SK-N-SH (cell line): ENCODE results near the gene PLXNB3. TPM values are rescaled to one million over a fixed set of nuclear protein-coding genes. Genes with fewer than 3 reads are reported as not detected.

ENCODE experiments used
- CTCF ChIA-PET: fragments of 300-600, 350-600 bp; formaldehyde crosslinking; extraction: SDS; loops from one replicate; lab custom pipeline; 2021; lab: Yijun Ruan, JAX
- POLR2A ChIA-PET: fragments of 350-600 bp; sonication (Branson Sonifier 250); formaldehyde crosslinking; extraction: SDS; loops from one replicate; lab custom pipeline; 2020; ENCODE audit warnings: antibody characterized with exemption, inconsistent platforms; lab: Yijun Ruan, JAX
- DNase-seq: peaks from one replicate; pipeline ENCODE4 v3.0.0; 2012
- H2AFZ ChIP-seq: fragments of 200-600 bp; sonication (generic); 2 replicates; pipeline ENCODE4 v1.8.1; 2016; ENCODE audit warnings: antibody characterized with exemption, mild to moderate bottlenecking, low read depth
- H3F3A ChIP-seq: fragments of 200-600 bp; sonication (generic); replicated peaks from 2 replicates; pipeline ENCODE3; 2016; ENCODE audit warnings: antibody characterized with exemption, mild to moderate bottlenecking; ENCODE audit not compliant: insufficient read depth
- H3K27ac ChIP-seq, 2 experiments: fragments of 200-500 bp in 1 of 2; fragments of 200-600 bp in 1 of 2; sonication (Bioruptor generic) in 1 of 2; sonication (generic), shearing (Covaris generic) in 1 of 2; 2 replicates each; pipeline versions ENCODE4 v1.5.1 to v1.6.1; 2014 to 2016; ENCODE audit warnings: low read depth in 2 of 2, inconsistent platforms in 1 of 2, low read length in 1 of 2, mild to moderate bottlenecking in 1 of 2, mixed read lengths in 1 of 2
- H3K27me3 ChIP-seq: fragments of 200-600 bp; sonication (generic), shearing (Covaris generic); 2 replicates; pipeline ENCODE4 v1.6.1; 2016; ENCODE audit warnings: mixed run types; ENCODE audit not compliant: insufficient read depth
- H3K36me3 ChIP-seq, 2 experiments: fragments of 200-500 bp in 1 of 2; fragments of 200-600 bp in 1 of 2; sonication (Bioruptor generic) in 1 of 2; sonication (generic) in 1 of 2; replicated peaks in 1 of 2; 2 replicates each; pipeline versions ENCODE3 to v1.5.1; 2014 to 2016; ENCODE audit warnings: low read length in 1 of 2, mild to moderate bottlenecking in 1 of 2; ENCODE audit not compliant: insufficient read depth in 2 of 2, control insufficient read depth in 1 of 2
- H3K4me1 ChIP-seq, 2 experiments: fragments of 200-500 bp in 1 of 2; fragments of 200-600 bp in 1 of 2; sonication (Bioruptor generic) in 1 of 2; sonication (generic), shearing (Covaris generic) in 1 of 2; 2 replicates each; pipeline versions ENCODE4 v1.5.1 to v1.6.1; 2014 to 2016; ENCODE audit warnings: low read depth in 1 of 2, low read length in 1 of 2, mixed run types in 1 of 2; ENCODE audit not compliant: insufficient read depth in 2 of 2, control insufficient read depth in 1 of 2
- H3K4me2 ChIP-seq: fragments of 200-600 bp; sonication (generic), shearing (Covaris generic); 2 replicates; pipeline ENCODE4 v1.6.1; 2017; ENCODE audit warnings: mixed run types
- H3K4me3 ChIP-seq, 2 experiments: fragments of 200-500 bp in 1 of 2; fragments of 200-600 bp in 1 of 2; sonication (Bioruptor generic) in 1 of 2; sonication (generic), shearing (Covaris generic) in 1 of 2; 2 replicates each; pipeline versions ENCODE4 v1.5.1 to v1.8.1; 2014 to 2016; ENCODE audit warnings: low read depth in 2 of 2, inconsistent platforms in 1 of 2, low read length in 1 of 2, mild to moderate bottlenecking in 1 of 2, mixed read lengths in 1 of 2, moderate library complexity in 1 of 2
- H3K79me2 ChIP-seq: fragments of 200-600 bp; sonication (generic); 2 replicates; pipeline ENCODE4 v1.8.1; 2017; ENCODE audit warnings: mild to moderate bottlenecking; ENCODE audit not compliant: insufficient read depth
- H3K9ac ChIP-seq: fragments of 200-600 bp; sonication (generic); 2 replicates; pipeline ENCODE4 v1.6.1; 2017; ENCODE audit warnings: mixed run types
- H3K9me2 ChIP-seq: fragments of 200-600 bp; sonication (generic); 2 replicates; pipeline ENCODE4 v1.6.1; 2017; ENCODE audit warnings: mixed run types
- H3K9me3 ChIP-seq: fragments of 200-600 bp; sonication (generic); 2 replicates; pipeline ENCODE4 v1.6.1; 2017; ENCODE audit warnings: mixed run types, mild to moderate bottlenecking, moderate library complexity
- H4K20me1 ChIP-seq: fragments of 200-600 bp; sonication (generic); 2 replicates; pipeline ENCODE4 v1.6.1; 2017; ENCODE audit warnings: mild to moderate bottlenecking, mixed run types; ENCODE audit not compliant: insufficient read depth
- FOXM1 ChIP-seq: IDR thresholded peaks from 2 replicates; pipeline ENCODE4 v1.4.0; 2012; ENCODE audit warnings: low read depth, mild to moderate bottlenecking
- MEF2A ChIP-seq: IDR thresholded peaks from 2 replicates; pipeline ENCODE4 v1.4.0; 2012; ENCODE audit warnings: low read depth, borderline replicate concordance
- NFIC ChIP-seq: IDR thresholded peaks from 2 replicates; pipeline ENCODE4 v1.4.0; 2012; ENCODE audit warnings: borderline replicate concordance
- NRF1 ChIP-seq: IDR thresholded peaks from 2 replicates; pipeline ENCODE4 v1.6.1; 2012; ENCODE audit warnings: low read depth, mild to moderate bottlenecking, low read length
- RCOR1 ChIP-seq: fragments of 150-350 bp; IDR thresholded peaks from 2 replicates; pipeline ENCODE4 v1.6.1; 2017; ENCODE audit warnings: antibody characterized with exemption, low read length
- RXRA ChIP-seq: IDR thresholded peaks from 2 replicates; pipeline ENCODE4 v1.4.0; 2012; ENCODE audit warnings: low read depth, mild to moderate bottlenecking, borderline replicate concordance
- SIN3A ChIP-seq: IDR thresholded peaks from 2 replicates; pipeline ENCODE4 v1.6.1; 2012; ENCODE audit warnings: low read depth, mild to moderate bottlenecking, low read length, moderate library complexity, borderline replicate concordance
- SMC3 ChIP-seq: IDR thresholded peaks from 2 replicates; pipeline ENCODE4 v1.6.1; 2012; ENCODE audit warnings: low read depth, low read length, improper control_type of control experiment
- TAF1 ChIP-seq: IDR thresholded peaks from 2 replicates; pipeline ENCODE4 v1.6.1; 2012; ENCODE audit warnings: low read depth, mild to moderate bottlenecking, low read length, moderate library complexity, borderline replicate concordance
- TEAD4 ChIP-seq: IDR thresholded peaks from 2 replicates; pipeline ENCODE4 v1.4.0; 2012; ENCODE audit warnings: mild to moderate bottlenecking, borderline replicate concordance; ENCODE audit not compliant: insufficient read depth
- USF2 ChIP-seq: fragments of 150-350 bp; IDR thresholded peaks from 2 replicates; pipeline ENCODE4 v1.6.1; 2017; ENCODE audit warnings: antibody characterized with exemption, low read length, low read depth, borderline replicate concordance
- YY1 ChIP-seq: IDR thresholded peaks from 2 replicates; pipeline ENCODE4 v1.4.0; 2012; ENCODE audit warnings: low read depth, mild to moderate bottlenecking
- WGBS: methylation state at CpG from one replicate; pipeline ENCODE4 v1.1.6; 2017; ENCODE audit warnings: low lambda C conversion rate; 5-methylcytosine and 5-hydroxymethylcytosine counted together
- polyA plus RNA-seq, 3 experiments: library from polyadenylated mRNA; depleted of rRNA; stranded (reverse); fragments of >200 nt; gene quantifications; 2 replicates each; pipeline ENCODE4 v1.2.3, GENCODE V29; 2012
- TF ChIP-seq, protein P1 (sequence below): fragments of 200-600 bp; sonication (generic); IDR thresholded peaks from 2 replicates; pipeline ENCODE4 v1.6.1; 2017; ENCODE audit warnings: antibody characterized with exemption, mild to moderate bottlenecking, moderate library complexity
- TF ChIP-seq, protein P2 (sequence below): fragments of 150-350 bp; IDR thresholded peaks from 2 replicates; pipeline ENCODE4 v1.6.1; 2016; ENCODE audit warnings: mild to moderate bottlenecking, low read depth, low read length
- TF ChIP-seq, protein P3 (sequence below): IDR thresholded peaks from 2 replicates; pipeline ENCODE4 v1.4.0; 2012; ENCODE audit warnings: low read depth
- TF ChIP-seq, protein P4 (sequence below): IDR thresholded peaks from 2 replicates; pipeline ENCODE4 v1.4.0; 2012; ENCODE audit warnings: low read depth, borderline replicate concordance

PLXNB3 gene
- polyA plus RNA-seq, 1 of the 3 experiments (the other 2 are of a cell fraction): 15.5 TPM

DNA sequence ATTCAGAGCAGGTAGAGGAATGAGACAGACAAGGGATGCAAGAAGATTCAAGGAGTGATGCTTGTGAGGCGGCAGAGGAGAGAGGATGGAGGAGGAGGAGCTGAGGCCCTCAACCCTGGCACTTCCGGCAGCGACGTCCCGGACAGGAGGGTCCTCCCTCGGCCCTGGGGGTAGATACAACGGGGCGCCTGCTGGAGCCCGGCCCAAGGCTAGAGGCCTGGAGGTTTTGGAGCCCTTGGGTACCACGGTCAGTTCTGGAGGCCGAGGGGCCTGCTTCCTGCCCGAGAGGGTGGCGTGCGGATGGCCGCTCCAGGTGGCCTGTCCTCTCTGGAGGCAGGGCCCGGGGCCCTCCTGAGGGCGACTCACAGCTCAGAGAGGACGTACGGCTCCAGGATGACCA is 43.9 kb downstream of the PLXNB3 start (continued):
- TF ChIP-seq, protein P1, sequence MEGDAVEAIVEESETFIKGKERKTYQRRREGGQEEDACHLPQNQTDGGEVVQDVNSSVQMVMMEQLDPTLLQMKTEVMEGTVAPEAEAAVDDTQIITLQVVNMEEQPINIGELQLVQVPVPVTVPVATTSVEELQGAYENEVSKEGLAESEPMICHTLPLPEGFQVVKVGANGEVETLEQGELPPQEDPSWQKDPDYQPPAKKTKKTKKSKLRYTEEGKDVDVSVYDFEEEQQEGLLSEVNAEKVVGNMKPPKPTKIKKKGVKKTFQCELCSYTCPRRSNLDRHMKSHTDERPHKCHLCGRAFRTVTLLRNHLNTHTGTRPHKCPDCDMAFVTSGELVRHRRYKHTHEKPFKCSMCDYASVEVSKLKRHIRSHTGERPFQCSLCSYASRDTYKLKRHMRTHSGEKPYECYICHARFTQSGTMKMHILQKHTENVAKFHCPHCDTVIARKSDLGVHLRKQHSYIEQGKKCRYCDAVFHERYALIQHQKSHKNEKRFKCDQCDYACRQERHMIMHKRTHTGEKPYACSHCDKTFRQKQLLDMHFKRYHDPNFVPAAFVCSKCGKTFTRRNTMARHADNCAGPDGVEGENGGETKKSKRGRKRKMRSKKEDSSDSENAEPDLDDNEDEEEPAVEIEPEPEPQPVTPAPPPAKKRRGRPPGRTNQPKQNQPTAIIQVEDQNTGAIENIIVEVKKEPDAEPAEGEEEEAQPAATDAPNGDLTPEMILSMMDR: no peak
- TF ChIP-seq, protein P2, sequence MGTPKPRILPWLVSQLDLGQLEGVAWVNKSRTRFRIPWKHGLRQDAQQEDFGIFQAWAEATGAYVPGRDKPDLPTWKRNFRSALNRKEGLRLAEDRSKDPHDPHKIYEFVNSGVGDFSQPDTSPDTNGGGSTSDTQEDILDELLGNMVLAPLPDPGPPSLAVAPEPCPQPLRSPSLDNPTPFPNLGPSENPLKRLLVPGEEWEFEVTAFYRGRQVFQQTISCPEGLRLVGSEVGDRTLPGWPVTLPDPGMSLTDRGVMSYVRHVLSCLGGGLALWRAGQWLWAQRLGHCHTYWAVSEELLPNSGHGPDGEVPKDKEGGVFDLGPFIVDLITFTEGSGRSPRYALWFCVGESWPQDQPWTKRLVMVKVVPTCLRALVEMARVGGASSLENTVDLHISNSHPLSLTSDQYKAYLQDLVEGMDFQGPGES: no peak

GRCh38 chrX:153812220-153812619 is 48.2 kb downstream of the PLXNB3 start:
- 49% methylated on average over 10 of the region's 14 CpGs for WGBS
- Histone ChIP-seq H3K9me3 (no peaks in the 10 kb centered on the region), H3K4me2 (no peak overlapping the region), H3K9ac (no peak overlapping the region), H3K9me2 (no peaks in the 10 kb centered on the region), H3K4me1 (peaks cover 0 to 8% of the 10 kb centered on the region in 2 experiments; a peak in 1 of 4 replicates), H3K4me3 (no peak overlapping the region), H4K20me1 (no peaks in the 10 kb centered on the region), H3K79me2 (no peaks in the 10 kb centered on the region), H3K27ac (no peak overlapping the region), H3K27me3 (peaks cover 22% of the 10 kb centered on the region; the same call in 1 of the 2 replicates), H2AFZ (no peak overlapping the region), H3K36me3 (no peaks in the 10 kb centered on the region), H3F3A (no peaks in the 10 kb centered on the region)
- TF ChIP-seq FOXM1 (no peak), USF2 (no peak), RCOR1 (no peak), MEF2A (no peak), NFIC (no peak), SMC3 (no peak), NRF1 (no peak), RXRA (no peak), TEAD4 (no peak), YY1 (no peak), SIN3A (no peak), TAF1 (no peak)
- TF ChIP-seq, protein P3, sequence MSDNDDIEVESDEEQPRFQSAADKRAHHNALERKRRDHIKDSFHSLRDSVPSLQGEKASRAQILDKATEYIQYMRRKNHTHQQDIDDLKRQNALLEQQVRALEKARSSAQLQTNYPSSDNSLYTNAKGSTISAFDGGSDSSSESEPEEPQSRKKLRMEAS: no peak
- TF ChIP-seq, protein P1: no peak
- TF ChIP-seq, protein P4, sequence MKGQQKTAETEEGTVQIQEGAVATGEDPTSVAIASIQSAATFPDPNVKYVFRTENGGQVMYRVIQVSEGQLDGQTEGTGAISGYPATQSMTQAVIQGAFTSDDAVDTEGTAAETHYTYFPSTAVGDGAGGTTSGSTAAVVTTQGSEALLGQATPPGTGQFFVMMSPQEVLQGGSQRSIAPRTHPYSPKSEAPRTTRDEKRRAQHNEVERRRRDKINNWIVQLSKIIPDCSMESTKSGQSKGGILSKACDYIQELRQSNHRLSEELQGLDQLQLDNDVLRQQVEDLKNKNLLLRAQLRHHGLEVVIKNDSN: no peak
- CTCF ChIA-PET: interaction anchor here (1.1 kb wide), 1 partner anchor 49 kb away, joined by 4 read pairs; no protein-coding TSS in a partner anchor
- POLR2A ChIA-PET: no interaction called here
- no peak for DNase-seq
